ENCODE data around the gene DST.
"Not testable (repeated sequence)": the region's sequence is repeated elsewhere in the genome, so short reads cannot be mapped to it uniquely, and the experiment has no call there.

The DST gene

DNA sequence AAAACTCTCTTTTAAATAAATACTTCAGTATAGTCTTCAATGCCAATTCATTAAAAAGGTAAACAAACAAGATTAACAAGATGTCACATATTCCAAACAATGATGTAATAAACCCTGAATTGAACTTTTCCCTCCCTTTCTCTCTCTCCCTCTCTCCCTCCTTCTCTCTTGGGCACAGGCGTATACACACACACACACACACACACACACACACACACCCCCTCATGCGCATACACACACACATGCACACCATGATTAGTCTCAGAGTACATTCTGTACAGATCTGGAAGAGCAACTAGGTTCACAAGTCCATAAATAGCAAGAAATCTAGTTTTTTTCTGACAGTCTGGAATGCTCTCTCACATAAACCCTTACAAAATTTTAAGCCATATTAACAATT is 128.3 kb downstream of the DST start:
- no peak for DNase-seq

DNA sequence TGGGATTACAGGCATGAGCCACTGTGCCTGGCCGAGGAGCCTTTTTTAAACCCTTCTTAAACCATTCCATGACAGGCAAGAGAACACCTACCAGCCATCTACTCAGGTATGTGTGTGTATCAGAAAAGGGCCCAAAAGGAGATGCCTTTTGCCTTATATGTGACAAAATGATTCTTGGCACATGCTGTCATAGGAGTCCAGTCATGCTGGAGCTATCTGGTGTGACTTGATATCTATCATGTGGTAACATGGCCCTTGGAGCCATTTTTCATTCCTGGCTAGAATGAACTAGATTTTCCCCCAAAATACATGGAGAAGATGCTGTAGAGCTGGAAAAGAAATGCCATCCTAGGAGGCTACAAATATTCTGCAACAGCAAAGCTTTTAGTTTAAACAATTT is 129.1 kb downstream of the DST start:
- no peak for DNase-seq

DNA sequence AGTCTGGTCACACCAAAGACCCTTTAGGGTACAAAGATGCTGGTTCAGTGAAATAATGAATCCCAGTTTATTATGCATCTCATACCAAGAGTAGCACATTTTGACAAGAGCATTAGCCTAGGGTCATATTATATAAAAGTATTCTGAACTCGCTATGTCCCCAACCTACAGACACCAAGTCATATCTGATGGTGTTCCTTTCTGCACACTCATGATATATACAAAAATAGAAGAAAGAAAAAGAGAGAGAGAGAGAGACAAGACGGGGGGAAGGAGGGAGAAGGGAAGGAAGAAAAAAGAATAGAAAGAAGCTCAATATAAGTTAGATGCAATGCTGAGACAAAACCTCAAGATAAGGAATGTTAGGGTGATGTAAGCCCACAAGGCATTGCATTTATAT is 131.1 kb downstream of the DST start:
- DNase-seq = no peak

DNA sequence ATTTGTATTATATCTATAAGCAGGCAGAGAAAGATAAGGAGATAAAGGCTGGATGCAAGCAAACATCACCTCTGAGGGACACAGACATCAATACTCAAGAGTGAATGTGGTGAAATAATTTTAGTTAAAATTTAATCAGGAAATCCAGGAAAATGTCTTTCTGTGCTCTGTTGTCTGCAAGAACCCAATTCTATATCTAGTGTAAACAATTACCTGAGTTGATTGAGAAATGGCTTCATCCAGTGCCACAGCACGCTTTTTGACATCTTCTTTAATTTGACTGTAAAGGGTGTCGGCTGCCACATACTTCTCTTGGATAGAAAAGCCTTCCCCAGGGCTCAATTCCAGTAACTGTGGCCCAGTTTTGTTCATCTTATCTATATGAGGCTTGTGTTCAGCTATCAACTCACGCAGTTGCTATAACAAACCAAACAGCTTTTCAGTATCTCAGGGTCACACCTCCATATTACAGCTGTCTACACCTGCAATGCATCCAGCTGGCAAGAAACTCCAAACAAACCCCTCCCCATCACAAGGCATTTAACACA is 131.6 kb downstream of the DST start:
- DNase-seq = peak; percentile 21

DNA sequence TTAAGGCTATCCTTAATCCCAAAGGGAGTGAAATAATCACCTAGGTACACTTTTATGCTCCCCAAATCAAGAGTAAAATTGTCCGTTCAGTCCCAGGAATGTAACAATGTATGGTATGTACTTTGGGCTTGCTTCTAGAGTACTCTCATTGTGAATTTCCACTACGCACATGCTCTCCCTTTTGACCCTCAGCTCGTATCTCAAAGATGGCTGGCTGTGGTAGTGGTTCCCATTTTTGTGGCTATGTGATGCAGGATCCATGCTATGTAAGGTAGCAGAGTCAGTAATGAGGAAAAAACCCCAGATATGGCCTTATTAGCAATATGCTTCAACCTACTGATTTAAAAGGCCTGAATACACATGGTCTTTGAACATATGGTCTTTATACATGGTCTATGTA is 133.7 kb downstream of the DST start:
- DNase-seq = no peak

DNA sequence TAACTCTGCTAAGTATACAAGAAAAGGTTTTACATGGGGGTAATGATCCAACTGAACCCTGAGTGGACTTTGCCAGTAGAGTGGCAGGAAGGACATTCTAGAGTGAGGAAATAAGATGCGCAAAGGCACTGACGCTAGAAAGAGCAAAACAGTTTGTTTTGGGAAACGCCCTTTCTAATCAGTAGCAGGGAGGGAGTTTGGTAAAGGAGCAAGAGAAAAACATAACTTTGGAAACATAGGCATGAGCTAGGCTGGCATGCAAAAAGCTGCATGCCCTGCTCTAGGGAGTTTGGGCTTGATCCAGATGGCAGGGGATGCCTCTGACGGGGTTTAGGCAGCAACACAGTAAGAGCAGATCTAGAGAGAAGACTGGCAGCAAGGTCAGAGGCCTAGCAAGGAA is 135.2 kb downstream of the DST start:
- no peak for DNase-seq

DNA sequence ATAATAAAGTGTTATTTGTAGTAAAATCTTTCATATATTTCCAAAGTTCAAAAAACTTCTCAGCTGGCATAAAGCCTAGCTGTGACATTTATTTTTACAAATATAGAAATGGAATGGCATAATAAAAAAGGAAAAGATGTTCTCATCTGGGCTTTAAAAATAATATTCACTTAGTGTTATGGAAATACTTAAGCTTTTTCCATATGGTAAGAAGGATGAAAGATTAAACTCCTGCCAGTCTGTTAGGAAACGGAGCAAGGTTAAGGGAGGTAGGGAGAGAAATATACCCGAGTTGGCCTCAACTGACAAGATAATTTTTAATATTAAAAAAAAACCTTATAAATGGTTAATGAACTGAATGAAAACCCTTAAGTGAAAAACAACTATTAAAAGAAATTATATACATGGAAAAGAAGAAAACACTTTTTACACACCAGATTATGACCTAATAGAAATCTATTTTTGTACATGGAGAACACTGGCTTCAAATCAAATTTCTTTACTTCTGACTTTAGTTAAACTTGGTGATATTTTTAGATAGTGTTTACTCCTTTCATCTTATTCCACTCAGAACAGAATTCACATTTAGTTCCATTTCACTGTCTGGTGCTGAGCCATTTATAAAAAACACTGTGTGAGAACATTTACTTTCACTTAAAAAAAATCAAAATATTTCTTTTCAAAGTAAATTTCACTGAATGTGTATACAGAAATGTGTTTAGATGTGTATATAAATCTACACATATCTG is 137.0 kb downstream of the DST start:
- no peak for DNase-seq

DNA sequence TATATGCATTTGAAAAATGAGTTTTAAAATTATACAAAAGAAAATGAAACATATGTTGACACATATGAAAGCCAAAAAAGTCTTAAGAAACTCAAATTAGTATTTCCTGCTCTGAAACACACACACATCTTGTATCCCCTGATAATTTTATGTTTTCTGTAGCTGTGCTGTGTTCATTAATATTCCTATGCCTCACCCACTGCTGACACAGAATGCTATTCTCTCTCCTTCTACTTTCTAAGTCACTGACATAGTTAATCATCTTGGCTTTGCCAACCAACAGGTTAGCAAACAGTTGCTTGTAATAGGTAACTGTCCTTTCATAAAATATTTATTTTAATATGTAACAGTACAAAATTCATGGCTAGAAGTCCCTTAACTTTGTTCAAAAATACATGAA is 140.7 kb downstream of the DST start:
- DNase-seq = no peak

DNA sequence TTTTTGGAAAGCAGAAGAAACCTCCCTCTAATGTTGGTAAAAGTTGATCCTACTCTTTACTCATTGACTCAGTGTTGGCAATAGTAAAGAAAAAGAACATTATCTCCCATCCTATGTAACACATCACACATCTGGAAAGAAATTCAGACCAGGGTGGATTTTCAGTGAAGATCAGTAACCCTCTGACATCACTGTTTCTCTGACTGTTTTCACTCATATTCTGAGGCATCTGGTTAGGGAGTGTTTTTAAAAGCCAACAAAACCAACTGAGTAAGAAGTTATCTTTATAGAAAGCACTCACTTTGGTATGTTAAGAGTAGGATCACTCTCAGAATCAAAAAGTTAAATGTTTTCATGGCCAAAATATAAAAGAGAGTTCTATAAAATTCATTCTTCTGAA is 143.6 kb downstream of the DST start:
- no peak for DNase-seq

- no peak for DNase-seq
Measured at GRCh38 chr6:56497691-56498090, 145.0 kb downstream of the DST start.

DNA sequence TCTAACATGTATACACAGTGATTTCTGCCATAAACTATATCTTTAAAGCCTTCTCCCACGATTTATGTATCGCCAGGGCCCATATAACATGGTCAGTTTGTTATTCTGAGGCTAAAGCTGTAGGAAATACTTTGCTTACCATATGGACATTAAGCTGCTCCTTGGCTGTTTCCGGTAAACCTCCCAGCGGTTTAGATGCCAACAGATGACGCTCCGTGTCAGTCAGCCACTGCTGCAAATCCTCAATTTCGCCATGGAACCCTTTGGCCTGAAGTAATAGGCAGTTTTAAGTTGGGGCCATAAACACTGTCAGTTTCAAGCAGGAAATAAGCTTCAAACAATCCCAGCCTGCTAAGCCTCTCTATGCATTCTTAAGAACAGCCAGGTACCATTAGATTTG is 145.4 kb downstream of the DST start:
- no peak for DNase-seq

DNA sequence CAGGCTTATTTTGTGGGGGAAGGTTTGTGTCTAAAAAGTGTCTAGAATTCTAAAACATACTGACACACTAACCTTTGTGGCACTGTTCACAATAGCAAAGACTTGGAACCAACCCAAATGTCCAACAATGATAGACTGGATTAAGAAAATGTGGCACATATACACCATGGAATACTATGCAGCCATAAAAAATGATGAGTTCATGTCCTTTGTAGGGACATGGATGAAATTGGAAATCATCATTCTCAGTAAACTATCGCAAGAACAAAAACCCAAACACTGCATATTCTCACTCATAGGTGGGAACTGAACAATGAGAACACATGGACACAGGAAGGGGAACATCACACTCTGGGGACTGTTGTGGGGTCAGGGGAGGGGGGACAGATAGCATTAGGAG is 146.0 kb downstream of the DST start:
- not testable (repeated sequence) for DNase-seq

DNA sequence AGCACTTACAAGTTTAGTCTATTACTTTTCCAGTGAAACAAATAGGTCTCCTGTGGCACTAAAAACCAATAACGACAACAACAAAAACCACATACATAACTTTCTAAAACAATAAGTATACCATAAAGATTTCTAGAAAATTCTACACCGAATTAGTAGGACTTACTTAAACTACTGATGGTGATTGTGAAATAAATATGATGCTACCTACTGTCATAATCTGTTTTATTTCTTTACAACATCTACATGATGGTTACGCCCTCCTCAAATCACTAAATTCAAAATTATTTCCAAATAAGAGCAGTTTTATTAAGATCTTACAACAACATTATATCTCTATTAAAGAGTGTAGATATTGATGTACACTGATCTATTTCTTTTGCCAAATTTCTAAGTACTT is 147.0 kb downstream of the DST start:
- DNase-seq = no peak

- DNase-seq = no peak
Measured at GRCh38 chr6:56491606-56492328, 150.9 kb downstream of the DST start.

DNA sequence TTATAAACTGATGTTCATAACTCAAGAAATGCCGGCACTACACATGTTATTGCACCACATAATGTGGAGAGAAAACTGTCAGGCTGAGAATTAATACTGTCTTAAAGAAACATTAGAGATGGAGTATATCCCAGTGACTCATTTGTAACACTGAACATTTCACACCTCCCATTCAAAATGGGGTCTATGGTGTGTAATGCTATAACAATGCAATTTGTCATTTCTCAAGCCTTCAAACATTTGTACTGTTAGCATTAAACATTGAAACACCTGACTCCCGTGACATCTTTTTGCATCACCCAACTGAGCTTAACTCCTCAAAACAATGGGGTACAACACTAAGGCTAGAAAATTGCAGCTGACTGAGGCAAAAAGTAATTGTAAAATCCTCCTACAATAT is 151.7 kb downstream of the DST start:
- no peak for DNase-seq

- DNase-seq = no peak
Measured at GRCh38 chr6:56489559-56489958, 153.1 kb downstream of the DST start.

DNA sequence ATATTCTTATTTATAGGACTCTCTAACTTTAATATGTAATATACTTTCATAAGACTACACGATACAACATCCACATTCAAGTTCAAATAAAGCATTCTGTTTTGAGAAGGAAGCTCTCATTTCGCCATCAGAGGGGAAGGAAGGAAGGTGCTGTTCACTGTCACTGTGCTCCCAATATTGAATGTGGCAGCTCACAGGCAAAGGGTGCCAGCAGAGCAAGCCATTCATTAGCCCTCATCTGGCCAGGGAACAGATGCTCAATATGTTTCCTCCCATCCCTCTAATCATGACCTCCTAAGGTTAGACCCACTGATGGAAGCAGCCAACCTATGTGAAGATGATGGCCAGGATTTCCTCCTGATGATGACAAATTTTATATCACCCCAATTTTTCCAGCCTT is 154.4 kb downstream of the DST start:
- no peak for DNase-seq

DNA sequence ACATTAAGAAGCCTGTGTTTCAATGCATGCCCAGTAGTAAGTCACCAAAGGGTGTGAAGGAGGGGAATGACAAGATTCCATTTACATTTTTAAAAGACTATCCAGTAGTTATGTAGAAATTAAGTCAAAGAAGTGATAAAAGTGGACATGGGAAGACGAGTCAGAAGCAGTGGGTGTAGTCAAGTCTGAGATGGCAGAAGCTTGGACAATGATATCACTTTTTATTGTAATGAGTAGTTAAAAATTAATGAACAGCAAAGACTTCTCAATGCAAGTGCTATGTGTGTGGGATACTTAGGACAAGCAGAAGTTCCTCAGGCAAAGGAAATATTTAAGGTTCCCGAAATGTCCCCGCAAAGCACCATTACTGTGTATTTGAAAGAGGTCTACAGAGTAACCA is 156.0 kb downstream of the DST start:
- DNase-seq = no peak

GRCh38 chr6:56484669-56485068 is 158.0 kb downstream of the DST start:
- DNase-seq = no peak

DNA sequence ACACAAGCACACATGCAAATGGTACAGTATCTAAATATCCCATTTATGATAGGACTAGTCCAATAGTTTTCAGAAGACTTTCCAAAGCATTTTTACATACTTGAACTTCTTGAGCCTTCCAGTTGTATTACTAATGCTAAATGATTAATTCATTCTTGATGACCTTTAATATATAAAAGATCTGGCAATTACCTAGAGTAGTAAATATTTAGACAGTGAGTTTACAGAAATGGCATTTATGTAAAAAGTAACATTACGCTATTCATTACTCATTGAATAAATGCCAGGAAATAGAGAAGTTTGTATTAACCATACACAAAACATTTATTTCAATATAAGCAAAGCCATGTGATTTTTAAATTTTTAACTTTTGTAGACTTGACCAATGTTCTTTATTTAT is 158.8 kb downstream of the DST start:
- DNase-seq = no peak

DNA sequence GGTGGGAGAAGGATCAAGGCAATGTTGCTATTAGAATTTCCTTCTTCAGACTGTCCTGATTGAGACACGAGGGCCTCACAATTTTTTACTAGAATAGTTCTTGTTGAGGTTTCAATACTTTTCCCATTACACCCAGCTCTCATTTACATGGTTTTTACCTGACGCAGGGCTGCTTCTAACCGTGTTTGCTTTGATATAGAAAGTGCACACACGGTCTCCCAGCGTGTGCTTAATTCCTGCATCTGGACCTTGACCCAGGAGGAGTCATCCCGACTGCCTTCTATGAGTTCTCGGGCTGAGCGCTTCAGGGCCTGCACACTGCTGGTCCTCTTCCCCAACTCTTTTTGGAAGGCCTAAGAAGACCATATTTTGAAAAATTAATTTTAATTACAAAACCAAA is 160.2 kb downstream of the DST start:
- DNase-seq = no peak

DNA sequence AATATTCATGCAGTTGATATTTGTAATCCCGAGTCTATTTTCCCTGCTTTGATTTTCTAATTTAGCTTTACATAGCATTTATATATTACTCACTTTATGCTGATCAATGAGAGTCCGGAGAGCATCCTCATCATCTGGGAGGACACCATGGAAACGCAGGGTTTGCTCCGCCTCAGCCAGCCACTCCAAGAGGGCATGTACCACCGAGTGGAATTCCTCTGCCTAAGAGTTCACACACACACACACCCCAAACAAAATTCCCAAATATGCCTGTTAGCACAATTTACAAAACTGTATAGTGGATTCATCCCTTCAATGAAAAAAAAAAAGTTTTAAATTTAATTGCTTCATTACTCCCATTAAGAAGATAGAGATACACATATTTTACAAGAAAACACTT is 160.7 kb downstream of the DST start:
- no peak for DNase-seq

GRCh38 chr6:56480654-56481337 is 161.9 kb downstream of the DST start:
- no peak for DNase-seq

GRCh38 chr6:56480246-56480645 is 162.4 kb downstream of the DST start:
- no peak for DNase-seq

Data from SHP77 treated with DMSO at 0.1 percent for 48 hours (cell line).